GM21367 (cell line): ENCODE results near the gene VPS33B.
"Not testable (repeated sequence)": the region's sequence is repeated elsewhere in the genome, so short reads cannot be mapped to it uniquely, and the experiment has no call there.

Experiments used
- ATAC-seq: cut with Tn5 transposase; IDR thresholded peaks from one replicate; pipeline ENCODE4 v1.9.1; 2021; ENCODE audit not compliant: unreplicated experiment

VPS33B gene

DNA sequence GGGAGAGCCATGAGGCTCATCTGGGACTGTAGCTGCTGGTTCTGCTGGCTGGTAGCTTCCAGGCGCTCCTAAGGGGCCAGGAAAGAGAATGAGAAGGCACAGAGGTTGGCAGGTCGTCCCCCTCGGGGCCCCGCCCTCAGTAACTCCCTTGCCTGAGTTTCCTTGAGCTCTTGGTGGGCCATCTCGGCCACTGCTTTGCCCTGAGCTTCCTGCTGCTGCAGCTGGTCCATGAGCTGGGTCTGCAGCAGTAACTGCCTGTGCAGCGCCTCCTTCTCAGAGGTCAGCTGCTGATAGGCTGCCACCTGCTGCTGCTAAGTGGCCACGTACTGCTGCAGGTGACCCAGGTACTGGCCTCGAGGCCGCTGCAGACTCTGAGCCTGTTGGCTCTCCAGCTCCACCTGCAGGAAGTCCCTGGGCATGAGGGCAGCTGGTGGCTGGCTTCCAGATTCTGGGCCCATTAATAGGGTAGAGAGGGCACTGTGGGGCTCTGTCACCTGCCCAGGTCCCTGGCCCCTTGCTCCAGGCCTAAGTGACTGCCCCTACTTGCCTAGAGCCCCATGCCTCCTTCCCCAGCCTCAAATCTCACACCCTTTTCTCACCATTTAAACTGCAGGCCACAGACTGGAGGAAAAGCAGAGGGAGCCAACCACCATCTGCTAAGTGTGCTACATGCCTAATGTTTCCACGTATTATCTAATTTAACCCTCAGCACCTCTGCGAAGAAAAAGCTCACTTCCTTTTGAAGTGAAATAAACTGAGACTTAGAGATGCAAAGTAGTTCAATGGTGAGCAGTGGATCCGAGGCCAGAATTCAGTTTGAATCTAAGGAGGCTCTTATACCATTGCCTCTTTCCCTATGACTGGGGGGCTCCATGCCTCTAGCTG, 10.8 kb upstream of the VPS33B start:
- peak; percentile 60 for ATAC-seq

DNA sequence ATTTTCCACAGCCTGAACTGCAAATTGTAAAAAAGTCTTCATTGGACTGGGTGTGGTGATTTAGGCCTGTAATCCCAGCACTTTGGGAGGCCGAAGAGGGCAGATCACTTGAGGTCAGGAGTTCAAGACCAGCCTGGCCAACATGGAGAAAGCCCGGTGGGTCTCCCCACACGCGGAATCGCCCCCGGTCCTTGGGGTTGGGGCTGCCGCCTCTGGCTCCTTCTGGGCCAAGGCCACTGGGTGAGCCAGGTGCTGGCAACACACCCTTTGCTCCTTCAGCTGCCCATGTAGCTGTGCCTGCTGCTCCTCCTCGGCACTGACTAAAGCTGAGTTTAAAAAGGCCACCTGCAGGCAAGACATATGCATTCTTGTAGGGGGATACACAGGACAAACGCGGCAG, 9.4 kb upstream of the VPS33B start:
- no peak for ATAC-seq

DNA sequence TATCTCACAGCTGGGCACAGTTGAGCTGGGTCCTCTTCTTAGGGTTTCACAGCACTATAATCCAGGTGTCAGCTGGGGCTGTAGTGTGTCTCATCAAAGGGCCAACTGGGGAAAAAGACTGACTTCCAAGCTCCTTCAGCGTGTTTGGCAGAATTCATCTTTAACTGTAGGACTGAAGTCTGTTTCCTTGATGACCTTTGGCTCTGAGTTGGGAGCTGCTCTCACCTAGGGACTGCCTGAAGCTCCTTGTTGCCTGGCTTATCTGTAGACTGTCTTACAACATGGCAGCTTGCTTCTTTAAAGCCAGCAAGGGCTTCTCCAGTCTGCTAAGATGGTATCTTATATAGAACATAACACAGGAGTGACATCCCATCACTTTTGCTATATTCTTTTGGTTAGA, 5.3 kb upstream of the VPS33B start:
- no peak for ATAC-seq

DNA sequence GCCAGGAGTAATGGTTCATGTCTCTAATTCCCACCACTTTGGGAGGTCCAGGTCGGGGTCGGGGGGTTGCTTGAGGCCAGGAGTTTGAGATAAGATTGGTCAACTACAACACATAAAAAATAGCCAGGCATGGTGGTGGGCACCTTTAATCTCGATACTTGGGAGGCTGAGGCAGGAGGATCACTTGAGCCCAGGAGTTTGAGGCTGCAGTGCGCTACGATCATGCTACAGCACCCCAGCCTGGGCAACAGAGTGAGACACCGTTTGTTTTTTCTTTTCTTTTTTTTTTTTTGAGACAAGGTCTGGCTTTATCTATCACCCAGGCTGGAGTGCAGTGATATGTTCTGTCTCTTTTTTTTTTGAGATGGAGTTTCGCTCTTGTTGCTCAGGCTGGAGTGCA, 1.3 kb upstream of the VPS33B start:
- no peak for ATAC-seq

DNA sequence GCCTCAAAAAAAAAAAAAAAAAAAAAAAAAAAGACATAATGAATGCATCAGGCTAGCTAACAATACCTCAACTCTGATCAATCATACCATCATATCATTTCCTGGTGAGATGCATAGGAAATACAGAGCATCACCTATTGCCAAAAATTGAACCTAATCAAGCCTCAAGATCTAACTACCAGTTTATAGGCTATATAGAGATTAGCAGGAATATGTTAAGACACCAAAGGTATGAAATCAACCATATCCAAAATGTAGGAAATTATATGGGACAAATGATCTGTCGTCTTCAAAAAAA, 387 bp upstream of the VPS33B start:
- no peak for ATAC-seq

DNA sequence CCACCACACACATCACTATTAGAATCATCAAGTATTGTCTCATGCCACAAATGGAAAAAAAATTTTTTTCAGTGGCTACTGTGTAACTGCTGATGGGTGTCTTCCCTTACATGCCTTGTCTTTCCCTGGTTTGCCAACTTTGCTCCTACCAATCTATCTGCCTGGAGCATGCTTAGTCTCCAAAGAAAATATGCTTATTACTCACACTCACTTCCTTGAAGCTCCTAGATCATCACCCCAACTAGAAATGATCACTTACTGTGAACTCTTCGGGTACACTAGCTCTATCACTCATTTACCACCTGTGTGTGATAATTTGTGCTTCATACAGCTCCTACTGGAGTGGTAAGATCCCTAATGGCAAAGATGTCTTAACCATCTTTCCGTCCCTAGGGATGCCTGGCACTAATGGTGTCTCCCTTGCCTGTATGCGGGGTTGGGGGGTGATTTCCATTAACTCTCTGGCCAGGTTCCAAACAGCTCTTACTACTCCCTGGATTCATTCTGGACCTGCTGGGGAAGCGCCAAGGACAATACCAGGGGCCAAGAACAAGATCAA, 799 bp downstream of the VPS33B start:
- ATAC-seq, result no peak

DNA sequence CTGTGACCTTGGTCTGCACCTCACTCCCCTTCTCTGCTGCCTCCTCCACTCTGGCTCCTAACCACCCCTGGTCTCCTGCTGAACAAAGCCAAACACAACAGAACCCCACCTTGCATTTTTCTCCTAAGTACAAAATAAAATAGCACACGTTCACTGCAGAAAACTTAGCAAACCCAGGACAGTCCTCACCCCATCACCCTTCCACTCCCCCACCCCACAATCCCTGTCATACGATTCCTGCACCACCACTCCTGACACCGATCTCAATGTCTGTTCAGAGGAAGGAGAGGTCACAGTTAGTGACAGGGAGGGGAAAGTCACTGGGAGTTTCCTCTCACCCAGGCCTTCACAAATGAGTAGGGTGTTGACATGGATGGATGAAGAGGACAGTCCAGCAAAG, 4.2 kb downstream of the VPS33B start:
- ATAC-seq, result no peak

DNA sequence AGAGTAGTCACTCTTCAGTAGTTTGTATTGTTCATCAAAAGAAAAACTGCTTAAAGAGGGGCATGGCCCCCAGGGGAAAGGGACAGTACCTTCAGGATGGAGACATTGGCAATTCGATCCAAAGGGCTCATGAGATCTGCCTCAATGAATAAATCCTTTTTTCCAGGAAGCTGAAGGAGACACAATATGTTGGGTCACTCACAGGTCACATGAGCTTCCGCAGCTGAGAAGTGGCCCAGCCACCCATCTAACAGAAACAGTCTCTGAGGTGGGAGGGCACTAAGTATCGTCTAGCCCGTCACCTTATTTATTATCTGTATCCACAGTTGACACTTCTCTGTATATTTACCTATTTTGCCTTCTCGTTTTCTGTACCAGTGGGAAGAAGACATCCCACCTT, 4.7 kb downstream of the VPS33B start:
- ATAC-seq, result no peak

DNA sequence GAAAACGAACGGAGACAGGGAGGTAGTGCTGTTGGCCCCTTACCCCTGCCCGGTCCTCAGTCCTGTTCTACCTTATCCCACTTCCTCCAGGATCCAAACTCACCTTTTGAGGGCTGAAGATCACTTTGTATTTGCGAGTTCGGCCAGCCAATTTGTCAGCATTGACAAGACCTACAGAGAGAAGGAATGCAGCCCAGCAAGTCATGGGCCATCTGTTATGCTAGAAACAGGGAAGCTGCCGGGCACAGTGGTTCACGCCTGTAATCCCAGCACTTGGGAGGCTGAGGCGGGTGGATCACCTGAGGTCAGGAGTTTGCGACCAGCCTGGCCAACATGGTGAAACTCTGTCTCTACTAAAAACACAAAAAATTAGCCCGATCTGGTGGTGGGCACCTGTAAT, 8.7 kb downstream of the VPS33B start:
- ATAC-seq, result not testable (repeated sequence)

DNA sequence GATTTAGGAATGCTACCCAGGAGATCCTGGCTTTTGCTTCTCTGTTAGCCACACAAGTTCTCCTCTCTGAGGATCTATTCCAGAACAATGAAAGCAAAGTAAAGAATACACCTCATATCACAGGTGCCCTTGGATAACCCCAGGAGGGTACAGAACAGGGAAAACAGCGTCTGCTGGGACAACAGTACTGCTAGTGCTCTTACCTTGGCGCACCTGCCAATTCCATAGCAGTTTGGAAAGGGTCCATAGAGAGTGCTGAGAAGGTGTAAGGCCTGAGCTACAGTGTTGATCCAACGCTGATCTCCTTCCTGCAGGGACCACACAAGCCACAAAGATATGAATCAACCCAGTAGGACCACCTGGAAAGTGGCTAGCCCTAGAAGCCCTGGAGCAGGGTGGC, 15.1 kb downstream of the VPS33B start:
- no peak for ATAC-seq

DNA sequence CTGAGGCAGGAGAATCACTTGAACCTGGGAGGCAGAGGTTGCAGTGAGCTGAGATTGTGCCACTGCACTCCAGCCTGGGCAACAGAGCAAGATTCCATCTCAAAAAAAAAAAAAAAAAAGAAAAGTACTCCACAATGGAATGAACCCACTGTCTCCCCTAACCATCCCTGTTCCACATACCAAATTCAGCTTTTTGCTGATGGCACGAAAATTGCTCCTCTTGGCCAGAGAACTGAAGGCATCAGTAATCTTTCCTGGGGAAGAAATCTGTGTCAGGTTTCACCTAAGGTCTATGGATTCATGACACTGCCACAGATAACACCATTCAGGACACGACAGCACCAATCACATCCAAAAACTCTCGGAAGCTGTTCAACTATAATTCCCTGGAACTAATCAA, 21.2 kb downstream of the VPS33B start:
- no peak for ATAC-seq

DNA sequence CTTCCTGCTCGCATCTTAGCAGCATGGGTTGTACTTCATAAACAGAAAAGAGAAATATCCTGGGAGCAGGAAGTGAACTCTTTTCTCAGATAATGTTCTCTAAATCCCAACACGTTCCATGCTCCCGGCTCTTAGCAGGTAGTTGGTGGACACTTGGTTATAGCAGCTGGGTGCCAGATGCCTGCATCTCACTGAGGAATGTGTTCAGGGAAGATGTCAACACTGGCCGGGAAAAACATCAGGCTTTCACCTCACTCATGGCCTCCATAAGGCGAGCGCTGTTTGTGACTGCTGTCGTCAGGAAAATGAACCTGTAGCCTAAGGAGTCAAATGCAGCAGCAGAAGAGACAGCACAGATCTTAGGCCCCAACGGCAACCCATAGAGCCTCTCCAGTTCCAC, 23.7 kb downstream of the VPS33B start:
- no peak for ATAC-seq

DNA sequence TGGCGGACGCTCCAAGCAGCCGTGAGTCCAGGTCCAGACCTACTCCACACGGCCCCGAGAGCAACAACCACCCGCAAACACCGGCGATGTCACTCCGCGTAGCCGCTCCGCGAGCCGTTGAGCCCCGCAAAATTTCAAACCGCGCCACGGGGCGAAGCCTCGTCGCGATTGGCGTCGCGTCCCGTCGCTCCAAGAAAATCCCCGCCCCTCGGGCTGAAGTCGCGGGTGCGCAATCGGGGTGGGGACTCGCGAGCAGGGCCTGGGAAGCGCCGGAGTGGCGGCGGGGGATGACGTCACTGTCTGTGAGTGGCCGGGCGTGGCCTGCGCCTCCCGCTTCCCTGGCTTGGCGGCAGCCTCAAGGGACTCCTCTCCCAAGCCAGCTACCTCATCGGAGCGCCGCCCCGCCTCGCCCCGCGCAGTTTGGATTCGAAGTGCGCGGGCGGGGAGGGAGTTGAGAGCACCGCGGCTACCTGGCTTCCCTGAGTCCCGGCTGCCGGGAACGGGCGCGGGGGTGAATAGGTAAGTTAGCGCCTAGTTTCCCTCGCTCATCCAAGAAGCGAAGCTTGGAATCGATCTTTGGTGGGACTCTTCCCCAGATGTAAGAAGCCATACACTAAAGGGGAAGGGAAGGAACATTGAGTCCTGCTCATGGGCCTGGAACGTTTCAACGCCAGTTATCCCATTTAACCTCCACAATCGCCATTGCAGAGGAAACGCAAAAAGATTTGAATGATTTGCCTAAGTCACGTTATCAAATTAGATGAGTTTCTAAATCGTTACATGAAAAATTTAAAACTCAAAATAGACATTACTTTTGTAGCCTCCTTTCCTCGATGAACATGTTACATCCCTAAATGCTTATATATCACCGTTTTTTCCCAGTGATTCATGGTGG, 27.7 kb downstream of the VPS33B start, which contains the start of gene PRC1:
Gene PRC1, minus strand, starts transcription at position 119 of the 895 bp plus-strand sequence. Its CDS starts 118 bp downstream, at position 1.
- ATAC-seq, result peak; percentile 89

DNA sequence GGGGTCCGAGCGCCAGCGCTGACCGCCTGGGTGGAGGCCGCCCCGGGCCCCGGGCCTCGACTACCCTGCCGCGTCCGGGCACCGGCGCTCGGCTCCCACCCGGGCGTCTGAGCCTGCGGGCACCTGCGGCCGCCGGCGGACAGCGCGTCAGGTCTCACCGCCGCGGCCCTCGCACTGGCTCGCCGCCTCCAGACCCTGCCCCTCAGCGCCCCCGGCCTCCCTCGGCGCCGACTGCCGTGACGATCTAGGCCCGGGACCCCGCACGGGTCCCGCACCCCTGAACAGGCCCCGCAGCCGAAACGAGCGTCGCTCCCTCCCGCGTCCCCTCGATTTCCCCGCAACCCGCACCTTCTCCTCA, 28.4 kb downstream of the VPS33B start:
- ATAC-seq, result peak; percentile 8

DNA sequence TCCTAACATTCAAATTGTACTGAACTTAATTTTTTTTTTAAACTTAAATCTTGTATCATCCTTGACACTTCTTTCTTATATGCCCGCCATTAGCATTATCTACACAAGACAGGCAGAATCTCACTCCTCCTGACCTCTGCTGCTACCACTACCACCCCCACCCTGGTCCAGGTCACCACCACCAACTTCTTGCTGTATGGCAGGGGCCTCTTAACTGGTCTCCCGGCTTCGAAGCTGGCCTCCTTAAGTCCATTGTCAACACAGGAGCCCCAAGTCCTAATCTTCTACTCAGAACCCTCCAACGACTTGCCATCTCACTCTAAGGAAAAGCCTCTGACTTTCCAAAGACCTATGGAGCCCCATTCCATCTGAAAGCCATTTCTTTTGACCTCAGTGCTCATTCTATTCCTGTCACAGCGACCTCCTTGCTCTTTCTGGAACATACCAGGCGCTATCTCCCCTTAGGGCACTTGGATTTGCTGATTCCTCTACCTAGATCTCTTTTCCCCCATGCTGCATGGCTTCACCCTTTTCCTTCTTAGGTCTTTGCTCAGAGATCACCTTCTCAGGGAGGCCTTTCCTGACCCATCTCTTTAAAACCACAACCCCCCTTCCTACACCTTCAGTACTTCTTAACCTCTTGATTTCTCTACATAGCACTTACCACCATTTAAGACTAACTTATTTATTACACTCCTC, 30.7 kb downstream of the VPS33B start:
- no peak for ATAC-seq

DNA sequence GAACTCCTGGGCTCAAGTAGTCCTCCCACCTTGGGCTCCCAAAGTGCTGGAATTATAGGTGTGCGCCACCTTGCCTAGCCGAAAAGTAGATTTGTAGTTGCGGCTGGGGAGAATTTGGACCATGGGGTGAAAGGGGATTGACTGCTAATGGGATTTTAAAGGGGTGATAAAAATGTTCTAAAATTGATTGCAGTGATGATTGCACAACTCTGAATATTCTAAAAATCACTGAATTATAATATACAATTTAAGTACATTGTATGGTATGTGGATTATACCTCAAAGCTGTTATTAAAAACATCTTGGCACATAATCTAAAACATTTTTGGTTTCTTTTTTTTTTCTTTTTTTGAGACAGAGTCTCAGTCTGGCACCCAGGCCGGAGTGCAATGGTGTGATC, 31.9 kb downstream of the VPS33B start:
- ATAC-seq, result no peak

DNA sequence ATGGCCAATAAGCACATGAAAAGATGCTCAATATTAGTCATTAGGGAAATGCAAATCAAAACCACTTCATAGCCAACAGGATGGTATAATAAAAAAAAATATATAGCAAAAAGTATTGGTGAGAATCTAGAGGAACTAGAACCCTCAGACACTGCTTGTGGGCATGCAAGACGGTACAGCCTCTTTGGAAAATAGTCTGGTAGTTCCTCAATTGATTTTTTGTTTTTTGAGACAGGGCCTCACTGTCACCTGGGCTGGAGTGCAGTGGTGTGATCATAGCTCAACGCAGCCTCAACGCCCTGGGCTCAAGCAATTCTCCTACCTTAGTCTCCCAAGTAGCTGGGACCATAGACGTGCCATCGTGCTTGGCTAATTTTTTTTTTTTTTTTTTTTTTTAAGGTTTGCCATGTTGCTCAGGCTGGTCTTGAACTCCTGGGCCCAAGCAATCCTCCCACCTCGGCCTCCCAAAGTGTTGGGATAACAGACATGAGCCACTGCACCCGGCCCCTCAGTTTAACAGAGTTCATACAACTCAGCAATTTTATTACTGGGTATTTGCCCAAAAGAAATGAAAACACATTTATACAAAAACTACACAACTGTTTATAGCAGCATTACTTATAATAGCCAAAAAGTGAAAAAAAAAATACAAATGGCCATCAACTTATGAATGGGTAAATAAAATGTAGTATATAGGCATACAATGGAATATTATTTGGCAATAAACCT, 33.2 kb downstream of the VPS33B start:
- ATAC-seq, result no peak

DNA sequence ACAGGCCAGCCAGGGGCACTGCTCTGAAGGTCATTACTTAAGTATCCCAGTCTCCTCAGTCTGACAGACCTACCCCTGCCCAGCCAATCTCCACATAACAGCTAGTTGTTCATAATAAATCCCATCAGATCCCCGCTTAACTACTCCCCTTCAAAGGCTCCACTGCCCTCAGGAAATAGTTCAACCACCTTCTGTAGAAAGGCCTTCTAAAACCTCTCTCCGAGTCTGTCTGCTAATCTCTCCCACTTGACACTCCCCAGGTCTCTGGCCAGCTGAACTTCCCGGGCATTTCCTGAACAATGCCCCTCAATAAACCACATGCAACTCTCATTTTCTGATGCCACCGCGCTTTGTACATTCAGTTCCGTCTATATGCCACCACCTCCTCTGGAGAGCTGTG, 34.1 kb downstream of the VPS33B start:
- no peak for ATAC-seq

DNA sequence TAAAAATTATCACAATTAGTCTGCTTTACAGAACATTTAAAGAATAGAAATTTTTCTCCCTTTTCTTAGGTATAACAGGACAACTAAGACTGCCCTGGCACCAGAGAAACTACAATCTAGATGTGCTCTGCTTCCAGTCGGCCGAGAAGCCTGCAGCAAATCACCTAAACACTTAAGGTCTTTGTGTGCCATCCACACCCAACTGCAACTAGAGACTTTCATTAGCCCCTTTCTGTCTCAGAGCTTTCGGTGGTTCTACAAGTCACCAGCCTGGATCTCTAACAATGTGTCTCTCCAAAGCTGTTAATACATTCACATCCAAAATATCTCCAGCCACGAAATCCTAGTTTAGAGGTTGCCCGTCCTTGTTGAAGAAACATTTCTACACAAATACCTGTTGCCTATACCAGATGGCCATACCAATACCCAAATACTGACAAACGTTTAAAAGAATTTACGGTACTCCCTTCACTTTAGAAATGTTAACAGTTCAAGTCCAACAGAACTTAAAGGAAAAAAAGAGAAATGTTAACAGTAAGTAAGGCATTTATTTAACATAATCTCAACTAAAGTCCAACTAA, 34.7 kb downstream of the VPS33B start:
- no peak for ATAC-seq

DNA sequence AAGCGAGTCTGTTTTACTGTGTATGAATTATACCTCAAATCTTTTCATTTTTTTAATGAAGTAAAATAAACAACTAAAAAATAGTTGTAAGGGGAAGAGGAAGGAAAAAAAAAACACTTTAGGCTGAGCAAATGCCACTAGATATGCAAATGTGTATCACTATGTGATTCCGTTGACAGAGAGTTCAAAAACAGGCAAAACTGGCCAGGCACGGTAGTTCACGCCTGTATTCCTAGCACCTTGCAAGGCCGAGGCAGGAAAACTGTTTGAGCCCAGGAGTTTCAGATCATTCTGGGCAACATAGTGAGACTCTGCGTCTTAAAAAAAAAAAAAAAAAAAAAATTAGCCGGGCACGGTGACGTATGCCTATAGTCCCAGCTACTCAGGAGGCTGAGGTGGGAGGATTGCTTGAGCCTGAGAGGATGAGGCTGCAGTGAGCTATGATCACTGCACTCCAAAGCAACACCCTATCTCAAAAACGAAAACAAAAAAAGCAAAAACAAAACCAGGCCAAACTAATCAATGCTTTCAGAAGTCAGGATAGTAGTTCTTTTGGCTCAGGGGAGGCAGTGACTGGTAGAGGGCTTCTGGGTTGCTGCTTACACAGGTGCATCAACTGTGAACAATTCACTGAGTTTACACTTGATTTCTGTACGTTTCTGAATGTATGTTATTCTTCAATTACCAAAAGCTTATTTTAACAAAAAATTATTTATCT, 35.4 kb downstream of the VPS33B start:
- ATAC-seq, result no peak
